COR-L47 (cell line): ENCODE measurements around the gene IRX3.

Experiments
- DNase-seq: peaks from one replicate; lab custom pipeline; 2025; lab: John Stamatoyannopoulos, UW

The IRX3 gene

DNA sequence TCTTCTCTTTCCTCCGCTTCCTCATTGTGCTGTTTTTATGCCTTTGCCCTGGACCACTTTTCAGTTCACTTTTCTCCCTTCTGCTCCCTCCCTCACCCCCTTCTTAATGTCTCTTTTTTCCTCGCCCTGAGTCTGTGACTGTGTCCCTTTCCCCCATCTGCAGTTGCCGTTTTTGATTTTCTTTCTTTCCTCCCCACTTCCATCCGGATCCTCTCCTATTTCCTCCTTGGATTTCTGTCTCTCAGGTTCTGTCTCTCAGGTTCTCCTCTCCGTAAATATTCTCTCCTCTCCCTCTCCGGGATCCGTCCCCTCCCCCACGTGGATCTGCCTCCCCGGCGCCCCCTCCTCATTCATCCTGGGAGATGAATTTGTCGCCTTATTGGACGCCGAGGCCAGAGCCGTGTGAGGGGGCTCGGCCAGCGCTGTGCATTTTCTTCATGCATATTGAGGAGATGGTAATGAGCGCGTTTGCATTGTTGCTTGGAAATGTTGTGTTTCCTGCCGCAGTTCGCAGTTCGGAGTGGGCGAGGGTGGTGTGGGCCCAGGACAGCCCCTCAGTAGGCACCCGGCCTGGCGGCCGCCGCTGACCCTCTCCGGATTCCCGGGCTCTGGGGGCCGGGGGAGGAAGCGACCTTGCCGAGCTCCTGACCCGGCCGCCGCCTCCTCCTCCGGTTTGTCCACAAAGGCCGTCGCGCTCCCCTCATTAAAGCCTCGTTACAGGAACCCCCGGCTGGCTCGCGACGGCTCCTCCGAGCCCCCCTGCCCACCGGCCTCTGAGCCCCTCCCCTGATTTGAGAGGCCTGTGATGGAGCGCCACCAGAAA is 4.5 kb upstream of the IRX3 start:
- DNase-seq: no peak

DNA sequence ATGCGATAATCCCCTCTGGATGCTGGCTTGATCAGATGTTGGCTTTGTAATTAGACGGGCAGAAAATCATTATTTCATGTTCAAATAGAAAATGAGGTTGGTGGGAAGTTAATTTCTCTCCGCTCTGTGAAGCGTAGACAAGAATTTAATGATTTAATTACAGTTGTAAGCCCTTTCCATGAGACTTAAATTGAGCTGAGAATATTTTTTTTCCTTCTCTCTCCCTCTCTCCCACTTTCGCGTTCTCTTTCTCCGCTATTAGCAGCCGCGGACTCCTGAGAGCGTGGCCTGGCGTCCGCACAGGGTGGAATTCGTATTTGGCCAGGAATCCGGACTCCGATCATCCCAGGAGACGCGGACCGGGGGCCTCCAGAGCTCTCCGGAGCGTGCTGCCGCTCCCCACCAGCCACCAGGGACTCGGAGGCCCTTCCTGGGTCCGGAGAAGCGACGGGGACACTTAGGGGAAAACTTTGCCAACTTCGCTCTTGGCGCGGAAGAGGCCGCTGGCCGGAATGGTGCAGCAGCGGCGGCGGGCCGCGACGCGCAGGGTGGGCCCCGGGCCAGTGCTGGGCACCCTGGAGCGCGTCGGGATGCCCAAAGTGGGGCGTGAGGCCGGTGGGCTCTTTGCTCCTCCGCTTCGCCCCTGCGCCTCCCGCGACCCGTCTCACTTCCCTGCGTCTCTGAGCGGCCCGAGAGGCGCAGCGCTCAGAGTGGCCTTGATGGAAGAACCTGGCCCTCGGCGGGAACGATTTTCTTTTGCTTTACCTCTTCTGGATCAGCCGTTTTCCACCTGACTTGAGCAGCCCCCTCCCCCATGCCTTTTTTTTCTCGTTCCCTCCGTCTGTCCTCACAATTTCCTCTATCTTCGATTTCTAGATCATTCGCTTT is 3.6 kb upstream of the IRX3 start:
- no peak for DNase-seq

DNA sequence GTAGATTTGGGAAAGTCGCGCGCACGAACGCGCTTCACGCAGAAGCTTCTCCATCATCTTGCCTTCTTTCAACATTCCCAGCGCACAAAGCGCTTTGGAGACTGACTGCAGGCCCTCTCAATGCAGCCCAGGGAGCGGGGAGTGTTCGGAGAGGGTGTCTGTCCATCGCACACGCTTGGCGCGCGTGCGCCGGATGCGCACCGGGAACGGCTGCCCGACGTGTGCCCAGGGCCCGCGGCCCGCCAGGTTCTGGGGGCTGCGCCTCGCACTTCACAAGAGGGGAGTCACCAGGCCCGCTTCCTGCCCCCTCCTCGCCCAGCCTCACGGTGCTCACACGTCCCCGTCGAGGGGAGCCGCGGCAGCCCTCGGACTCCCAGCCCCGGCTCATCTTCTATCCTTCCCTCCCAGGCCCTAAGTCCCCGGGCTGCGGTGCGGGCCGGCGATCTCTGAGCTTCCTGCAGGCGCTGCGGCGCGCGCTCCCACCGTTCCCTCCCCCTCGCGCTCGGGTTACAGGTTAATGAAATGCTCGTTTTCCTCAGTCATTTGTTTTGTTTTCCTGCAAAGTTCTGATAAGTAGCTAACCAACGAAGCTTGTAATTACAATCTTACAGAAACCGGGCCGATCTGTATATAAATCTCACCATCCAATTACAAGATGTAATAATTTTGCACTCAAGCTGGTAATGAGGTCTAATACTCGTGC is 2.8 kb upstream of the IRX3 start:
- DNase-seq: no peak

DNA sequence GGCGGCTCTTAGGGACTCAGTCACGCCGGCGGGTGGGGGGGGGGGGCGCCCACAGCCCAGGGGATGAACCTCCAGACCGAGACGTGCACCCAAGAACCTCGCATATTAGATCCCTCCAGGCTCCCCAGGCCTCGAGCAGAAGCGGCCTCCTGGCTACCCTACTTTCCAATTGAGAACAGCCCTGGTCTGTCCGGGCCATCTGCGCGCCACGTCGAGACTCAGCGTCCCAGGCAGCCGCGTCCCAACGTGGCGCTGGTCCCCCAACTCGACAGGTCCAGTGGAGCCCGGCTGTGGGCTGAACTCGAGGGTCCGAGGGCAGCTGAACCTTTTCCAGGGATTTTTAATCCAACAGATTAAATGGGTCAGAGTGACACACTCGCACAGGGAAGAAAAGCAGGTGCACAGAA is 2.3 kb upstream of the IRX3 start:
- no peak for DNase-seq

DNA sequence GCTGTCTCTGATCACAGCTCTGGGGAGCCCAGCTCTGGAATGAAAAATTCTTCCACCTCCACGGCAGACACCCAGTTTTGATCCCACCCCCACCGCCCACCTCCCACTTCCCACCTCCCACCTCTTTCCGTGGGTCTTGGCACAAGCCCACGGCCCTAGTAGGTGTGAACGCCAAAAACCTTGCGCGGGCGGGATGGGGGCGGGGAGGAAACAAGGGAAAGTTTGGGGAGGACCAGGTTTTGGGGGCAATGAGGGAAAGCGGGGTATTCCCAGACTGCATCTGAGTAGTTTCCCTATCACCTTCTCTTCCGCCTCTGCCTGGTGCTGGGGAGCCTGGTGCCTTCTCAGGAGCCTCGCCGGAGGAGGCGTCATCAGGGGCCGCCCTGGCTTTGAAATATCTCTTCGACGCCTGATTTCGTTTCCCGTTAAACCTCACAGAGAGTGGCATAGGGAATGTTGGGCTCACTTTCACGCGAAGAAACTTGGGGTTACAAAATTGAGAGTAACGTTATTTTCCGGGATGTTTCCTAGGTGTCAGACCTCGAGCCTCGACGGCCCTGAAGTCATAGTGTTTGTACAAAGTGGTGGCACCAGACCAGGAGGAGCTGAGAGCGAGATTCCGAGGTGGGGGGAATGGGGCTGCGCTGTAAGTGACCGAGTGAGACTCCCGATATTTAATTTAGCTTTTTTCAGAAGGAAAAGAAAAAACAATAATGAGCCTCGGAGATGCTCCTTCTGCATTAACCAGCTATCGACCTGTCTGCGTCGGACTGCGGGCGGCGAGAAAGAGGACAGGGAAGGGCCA is 1.6 kb upstream of the IRX3 start:
- no peak for DNase-seq

DNA sequence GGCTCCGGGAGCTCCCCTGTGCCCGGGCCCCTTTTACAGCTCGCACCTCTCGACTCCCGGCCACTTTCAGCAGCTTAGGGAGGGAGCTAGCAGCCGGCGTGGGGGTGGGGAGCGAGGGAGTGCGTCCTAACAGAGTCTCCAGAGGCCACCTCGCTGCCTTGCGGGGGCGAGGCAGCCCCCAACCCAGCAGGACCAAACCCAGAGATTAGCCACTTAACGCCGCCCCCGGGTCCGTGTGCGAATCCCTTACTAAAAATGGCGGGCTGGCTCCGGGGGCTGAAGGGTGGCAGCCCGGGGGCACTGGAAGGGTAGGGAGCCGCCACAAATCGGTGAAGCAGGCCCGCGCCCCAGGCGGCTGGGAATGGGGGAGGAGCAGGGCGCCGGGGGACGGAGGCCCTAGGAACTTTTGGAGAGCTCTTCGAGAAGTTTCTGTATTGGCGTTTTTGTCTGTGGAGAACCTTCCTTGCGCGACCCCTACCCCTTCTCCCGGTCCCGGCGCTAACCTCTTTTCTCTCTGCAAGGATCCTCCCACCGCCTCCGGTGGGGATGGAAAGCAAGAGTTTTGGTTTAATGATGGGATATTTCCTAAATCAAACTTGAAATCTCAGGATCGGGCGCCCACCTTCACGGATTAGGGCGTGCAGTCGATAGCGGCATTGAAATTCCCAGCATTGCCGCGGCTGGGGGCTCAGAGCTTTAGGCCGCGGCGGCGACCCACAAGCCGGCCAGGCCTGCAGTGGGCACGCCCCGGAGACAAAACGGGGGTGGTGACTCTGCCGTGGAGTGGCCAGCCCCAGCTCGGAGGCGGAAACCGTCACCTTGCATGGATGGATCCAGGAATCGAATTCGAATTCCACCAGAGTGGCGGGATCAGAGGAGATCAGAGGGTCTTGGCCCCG is 793 bp upstream of the IRX3 start:
- no peak for DNase-seq

DNA sequence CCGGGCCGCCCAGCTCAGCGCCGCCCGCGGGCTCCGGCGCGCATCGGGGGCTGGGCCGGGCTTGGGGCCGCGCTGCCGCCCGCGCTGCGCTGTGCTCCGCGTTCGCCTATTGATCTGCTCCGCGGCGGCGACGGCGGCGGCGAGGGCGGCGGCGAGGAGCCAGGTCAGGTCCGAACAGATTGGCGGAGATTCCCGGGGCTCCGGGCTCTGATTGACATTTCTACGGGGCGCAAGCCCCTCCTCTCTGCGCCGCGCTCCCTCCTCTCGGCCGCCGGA is 559 bp downstream of the IRX3 start:
- peak; percentile 50 for DNase-seq

DNA sequence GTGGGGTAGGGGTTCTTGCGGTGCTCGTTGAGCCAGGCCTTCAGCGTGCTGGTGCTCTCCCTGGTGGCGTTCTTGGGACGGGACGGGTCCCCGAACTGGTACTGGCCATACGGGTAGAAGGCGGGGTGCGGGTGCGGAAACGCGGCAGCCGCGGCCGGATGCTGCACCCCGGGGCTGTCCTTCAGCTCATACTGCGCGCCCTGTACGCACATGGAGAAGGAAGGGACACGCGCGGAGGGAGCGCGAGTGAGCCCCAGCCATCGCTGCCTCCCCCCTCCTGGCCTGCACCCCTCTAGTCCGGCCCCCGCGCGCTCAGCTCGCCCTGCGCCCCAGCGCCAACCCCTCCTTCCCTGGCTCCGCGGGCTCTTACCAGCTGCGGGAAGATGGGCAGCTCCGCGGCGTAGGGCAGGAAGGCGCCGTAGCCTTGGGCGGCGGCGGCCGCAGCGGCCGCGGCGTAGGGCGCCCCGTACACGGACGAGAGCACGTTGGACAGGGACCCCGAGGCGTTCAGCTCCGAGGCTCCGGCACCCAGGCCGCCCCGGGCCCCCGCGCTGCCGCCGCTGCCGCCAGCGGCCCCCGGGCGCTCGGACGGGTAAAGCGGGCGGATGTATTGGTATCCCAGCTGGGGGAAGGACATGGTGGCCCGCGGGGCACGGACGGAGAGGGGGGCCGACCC is 1.0 kb downstream of the IRX3 start:
- DNase-seq: peak; percentile 34

DNA sequence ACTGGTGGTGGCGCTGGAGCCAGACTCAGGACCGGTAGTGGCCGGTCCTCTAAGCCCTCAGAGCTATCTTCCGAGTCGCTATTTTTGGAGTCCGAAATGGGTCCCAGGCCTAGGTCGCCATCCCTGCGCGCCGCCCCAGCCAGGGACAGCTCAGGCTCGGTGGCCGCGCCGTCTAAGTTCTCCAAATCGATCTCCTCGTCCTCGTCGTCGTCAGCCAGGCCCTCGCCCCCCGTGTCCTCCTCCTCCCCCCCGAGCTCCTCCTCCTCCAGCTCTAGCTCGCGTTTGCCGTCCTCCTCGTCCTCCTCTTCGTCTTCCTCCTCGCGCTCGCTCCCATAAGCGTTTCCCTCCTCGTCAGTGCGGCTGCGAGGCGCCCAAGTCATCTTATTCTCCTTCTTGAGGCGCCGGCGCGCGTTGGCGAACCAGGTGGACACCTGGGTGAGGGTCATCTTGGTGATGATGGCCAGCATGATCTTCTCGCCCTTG is 1.6 kb downstream of the IRX3 start:
- DNase-seq: no peak

DNA sequence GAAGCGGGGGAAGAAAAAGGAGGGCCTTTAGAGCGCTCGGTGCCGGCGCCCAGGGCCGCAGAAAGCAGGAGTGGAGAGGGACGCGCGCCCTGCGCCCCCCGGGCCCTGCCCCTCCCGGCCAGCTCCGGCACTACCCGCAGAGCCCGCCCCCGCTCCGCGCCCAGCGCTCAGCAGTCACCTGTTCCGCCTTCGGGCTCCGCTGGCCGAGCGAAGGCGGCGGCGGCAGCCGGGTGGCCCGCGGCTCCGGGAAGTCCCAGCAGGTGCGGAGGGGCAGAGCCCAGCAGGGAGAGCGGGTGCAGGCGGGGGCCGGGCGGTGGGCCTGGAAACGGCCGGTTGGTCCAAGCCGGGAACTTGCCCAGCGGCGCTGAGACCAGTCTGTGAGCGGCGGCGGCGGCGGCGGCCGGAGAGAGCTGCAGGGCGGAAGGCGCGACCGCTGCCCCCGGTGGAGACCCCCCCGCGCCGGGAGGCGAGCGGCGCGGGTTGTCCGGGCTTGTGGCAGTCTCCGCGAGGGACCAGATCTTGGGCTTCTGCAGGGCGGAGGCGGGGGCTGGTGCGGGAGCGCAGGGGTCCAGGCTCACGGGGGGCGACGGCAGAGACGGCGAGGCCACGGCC is 2.2 kb downstream of the IRX3 start:
- DNase-seq: peak; percentile 27

DNA sequence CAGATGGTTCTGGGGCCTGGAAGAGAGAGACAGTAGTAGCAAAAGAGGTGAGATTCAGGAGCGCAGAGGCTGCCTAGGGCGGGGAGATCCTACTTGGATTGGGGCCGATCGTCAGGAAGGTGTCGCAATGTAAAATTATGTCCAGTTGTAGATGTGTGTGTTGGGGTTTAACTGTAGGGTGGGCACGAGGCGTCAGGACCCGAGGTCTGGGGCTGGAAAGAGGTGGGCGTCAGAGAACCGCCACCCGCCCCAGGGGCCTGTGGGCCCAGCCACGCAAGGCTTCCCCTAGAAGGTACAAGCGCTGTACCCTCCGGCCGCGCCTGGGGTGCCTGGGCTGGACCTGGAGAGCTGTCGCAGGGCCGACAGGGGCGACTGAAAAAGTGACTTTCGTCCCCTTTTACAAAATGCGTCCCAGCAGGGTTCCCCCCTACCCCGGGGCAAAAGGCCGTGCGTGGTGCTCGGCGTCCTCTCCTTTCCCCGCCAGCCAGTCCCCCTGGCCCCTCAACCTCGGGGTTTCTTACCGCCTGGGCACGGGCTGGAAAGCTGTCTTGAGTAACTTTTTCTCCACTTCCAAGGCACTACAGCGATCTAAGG is 2.8 kb downstream of the IRX3 start:
- DNase-seq: no peak

DNA sequence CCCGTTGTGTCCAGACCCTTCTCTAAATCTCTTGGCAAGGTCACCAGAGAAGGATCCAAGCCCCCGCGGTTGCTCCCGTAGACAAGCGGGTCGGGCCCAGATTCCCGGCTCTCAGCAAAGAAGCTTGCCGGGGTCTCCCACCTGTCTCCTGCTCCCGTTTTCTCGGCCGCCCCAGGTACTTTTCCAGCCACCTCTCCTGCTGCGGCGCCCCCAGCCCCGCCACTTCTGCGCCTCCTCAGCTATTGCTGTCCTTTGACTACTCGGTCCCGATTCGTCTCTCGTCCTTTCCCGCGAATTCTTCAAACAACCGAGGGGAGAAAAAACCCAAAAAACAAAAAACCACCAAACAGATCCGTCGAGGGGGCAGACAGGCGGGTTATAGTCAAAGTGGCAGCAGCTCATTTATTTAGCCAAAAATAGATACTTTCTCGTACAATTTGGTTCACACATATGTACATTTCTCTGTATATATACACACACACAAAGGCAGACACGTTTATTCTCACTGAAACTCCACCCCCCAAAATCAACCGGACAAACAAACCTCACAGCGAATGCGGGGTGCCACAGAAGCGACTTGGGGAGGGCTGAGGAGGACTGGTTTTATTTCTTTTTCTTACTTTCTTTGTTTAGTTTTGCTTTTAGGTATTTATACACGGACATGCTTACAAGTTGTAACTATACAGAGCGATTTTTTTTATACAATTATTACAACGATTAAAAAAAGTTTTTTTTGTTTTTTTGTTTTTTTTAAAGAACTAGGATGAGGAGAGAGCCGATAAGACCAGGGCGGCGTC is 3.5 kb downstream of the IRX3 start:
- DNase-seq: no peak

DNA sequence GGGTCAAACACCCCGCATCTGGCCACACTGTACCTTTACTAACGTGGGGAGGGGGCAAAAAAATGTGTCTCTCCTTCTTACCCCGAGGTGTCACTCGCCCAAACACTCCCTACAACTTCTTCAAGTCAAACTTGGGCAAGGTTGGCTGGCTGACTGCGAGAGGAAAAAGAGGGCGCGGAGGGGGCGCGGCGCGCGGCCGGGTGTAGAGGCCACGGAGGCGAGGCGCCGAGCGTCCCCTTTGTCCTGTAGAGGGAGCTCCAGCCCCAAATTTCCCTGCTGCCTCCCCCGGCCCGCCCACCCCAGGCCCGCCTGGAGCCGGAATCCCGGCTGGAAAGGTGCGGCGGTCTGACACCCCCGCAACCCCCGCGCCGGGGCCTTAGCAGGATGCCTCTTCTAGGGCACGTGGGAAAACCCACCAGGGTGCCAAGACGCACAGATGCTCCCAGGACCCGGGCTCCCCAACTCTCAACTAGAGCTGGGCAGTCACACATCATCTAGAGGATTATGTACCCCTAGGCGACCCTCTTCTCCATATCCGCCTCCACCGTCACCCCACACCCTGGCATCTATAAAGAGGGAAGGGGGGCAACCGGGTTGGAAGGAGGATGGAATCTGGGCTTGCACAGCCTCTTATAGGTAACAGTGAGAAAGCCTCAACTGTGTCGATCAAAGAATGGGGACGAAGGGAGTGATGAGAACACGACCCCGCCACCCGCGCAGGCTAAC is 4.2 kb downstream of the IRX3 start:
- no peak for DNase-seq

DNA sequence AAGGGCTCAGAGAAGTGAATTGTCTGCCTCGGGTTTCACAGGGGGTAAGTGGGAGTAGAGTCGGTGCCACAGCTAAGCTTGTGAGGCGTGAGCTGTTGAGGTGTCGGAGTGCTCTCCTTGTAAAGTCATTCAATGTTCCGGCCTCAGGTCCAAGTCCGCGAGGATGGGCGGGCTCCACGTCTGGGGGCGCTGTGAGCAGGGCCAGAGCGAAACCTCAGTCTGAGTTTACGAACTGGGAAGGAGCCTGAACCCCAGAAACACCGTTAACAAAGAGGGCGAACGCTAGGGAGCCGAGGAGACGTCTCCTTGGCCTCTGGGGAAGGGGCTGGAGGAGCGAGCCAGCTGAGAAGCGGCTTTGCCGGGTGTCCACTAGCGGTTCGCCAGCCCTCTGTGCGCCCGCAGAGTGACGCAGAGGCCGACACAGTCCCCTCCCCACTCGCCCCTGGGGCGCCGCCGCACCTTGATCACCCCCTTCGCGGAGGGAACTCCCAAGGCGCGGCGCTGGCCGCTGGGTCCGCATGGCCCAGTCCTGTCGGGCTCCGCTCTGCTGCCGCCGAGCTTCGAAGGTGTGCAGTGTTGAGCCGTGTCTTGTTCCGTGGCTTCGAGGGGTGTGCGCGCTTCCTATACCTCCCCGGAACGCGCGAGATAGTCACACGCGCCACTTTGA is 4.9 kb downstream of the IRX3 start:
- DNase-seq: no peak

DNA sequence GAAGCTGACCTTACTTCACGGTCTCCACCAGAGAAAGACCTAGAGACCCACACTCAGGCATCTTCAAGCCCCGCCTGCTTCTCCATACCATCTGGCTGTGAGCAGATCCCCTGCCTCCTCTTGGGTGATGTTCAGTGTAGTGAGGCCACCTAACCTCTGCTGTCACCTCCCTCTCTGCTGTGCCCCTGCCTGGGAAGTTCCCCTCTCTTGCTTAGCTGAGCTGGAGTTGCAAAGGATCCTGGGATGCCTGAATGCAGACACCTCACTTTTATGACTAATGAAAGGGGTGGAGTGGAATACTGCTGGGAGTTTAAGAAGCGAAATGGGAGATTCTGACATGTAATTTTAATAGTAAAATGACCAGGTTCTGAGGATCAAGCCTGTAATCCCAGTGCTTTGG is 5.8 kb downstream of the IRX3 start:
- DNase-seq: no peak

DNA sequence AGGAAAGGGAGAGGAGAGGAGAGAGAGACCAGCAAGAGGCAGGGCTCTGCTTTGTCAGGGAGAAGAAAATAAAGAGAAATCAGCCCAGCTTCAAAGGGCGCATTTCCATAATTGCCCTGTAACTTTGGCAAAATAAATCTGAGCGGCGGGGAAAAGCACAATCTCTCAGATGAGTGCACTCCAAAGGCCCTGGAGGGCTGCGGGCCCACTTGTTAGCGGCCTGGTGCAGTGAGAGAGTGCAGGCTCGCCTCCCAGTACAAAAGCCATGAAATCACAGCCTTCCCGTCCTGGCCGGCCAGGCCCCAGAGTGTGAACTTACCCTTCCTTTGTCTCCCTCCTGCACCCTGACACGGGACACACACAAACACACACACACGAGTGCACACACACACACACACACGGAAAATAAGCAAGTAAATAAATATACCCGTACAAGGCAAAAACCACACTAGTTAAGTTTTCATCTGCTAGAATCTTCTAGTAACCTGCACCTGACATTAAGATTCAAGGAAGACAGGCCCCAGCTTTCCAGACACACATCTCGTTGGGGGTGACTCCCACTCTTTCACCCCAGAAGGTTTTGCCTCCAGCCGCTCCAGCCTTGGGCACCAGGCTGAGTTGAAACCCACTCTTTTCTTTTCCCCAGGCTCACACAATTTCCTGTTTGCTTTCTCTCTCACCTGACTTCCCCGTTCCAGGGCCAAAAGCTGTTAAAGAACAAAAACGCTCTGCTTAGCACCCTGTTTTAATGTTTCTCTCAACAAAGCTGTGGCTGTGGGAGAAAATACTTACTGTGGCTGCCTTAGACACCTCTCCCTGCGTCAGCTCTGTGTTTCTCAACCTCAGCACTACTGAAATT is 8.5 kb downstream of the IRX3 start:
- no peak for DNase-seq
